Measurements from ENCODE around the gene DSC1.
"Not testable (repeated sequence)": the region's sequence is repeated elsewhere in the genome, so short reads cannot be mapped to it uniquely, and the experiment has no call there.

The DSC1 gene

DNA sequence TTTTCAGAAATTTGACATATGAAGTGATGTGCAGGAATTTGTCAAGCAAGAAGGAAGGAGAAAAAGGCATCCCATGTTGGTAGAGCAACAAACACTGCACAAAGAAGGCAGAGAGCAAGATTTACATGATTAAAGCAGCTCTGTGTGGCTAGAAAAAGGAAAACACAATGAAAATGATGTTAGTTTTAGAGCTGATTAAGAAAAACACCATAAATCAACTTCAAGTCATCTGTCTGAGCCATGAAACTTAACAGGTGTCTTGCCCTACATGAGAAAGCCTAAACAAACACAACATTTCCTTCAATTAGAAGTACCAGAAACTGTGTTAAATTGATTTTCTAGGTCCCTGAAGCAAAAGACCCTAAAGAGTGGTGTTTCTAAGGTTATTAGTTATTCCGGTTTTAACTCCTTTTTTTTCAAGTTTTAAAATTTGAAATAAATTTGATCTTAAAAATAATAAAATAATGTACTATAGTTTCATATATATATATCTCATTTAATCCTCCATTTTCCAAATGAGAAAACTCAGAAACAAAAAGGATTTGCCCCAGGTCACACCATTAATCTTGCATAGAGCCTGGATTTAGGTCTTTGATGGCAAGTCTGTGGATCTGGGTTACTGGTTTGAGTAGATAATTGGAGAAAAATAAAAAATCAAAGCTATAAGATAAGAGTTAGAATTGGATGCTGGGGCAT lies 8.6 kb upstream of the DSC1 start:
- DNase-seq (ENCODE audit: low read depth), result no peak

DNA sequence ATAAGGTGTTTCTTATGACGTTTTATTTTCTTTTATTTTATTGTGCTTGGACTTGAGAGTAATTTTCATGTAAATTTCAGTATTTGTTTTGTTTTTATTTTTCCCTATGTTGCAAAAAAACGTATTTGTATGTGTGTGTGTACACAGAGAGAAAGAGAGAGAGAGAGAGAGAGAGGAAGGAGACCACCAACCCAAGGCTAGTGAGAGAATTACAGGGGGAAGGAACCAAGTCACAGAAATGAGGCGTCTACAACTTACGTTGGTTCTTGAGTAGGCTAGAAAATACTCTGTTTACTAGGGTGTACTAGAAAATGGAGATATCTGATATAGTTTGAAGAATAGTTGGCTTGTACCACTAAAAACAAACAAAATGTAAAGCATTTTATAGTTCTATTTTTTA lies 7.7 kb upstream of the DSC1 start:
- DNase-seq (ENCODE audit: low read depth), result no peak

DNA sequence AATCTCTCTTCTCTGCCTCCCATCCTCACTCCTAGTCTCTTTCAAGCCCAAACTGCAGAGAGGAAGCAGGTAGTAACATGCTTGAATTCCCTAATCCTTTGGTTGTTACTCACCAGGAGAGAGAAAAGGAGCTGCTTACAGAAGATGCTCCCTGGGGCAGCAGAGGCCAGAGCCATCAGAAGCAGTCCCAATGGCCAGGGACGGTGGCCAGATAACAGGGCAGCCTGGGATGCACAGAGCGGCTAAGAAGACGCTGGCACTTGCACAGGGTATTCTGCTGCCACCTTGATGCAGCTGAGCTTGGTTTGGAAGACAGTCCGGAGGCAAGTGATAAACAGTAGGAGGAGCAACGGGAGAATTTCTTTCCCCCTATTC lies 250 bp downstream of the DSC1 start:
- no peak for DNase-seq (ENCODE audit: low read depth)

- DNase-seq (ENCODE audit: low read depth), result no peak
Measured at GRCh38 chr18:31161757-31162418, 768 bp downstream of the DSC1 start.

GRCh38 chr18:31156821-31157763 lies 5.6 kb downstream of the DSC1 start:
- DNase-seq (ENCODE audit: low read depth), result no peak

- no peak for DNase-seq (ENCODE audit: low read depth)
Measured at GRCh38 chr18:31155498-31155897, 7.2 kb downstream of the DSC1 start.

DNA sequence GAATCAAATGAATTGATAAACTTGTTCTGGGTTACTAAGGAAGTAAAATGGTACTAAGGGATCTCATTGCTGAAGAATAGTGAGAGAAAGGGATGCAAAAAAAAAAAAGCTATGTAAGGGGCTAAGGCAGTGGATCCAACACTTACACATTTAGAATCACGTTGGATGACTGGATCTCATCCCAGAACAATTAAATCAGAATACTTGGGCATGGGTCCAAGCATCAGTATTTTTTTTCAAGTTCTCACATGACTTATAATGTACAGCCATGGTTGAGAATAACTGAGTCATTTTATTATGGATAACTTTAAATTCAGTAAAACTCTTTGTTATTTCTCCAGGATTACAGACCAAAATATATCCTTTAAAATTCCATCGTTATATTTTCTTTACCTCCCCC lies 8.5 kb downstream of the DSC1 start:
- DNase-seq (ENCODE audit: low read depth), result no peak

- no peak for DNase-seq (ENCODE audit: low read depth)
Measured at GRCh38 chr18:31149351-31149750, 13.3 kb downstream of the DSC1 start.

DNA sequence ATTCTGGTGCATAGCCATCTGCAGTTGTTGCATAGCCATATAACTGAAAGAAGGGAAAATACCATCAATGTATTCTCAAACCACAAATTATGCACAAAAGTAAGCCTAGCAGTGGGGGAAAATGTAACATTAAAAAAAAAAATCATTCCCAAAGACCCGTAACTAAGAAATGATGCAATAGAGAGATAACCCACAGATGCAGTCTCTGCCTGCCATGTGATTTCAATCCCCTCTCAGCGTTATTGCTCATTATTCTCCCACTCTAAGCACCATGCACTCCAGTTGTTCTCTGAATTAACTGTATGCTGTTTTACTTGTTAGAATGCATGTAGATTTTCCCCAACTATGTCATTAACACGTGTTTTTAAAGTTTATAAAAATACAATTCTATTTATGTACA lies 14.1 kb downstream of the DSC1 start:
- DNase-seq (ENCODE audit: low read depth), result no peak

DNA sequence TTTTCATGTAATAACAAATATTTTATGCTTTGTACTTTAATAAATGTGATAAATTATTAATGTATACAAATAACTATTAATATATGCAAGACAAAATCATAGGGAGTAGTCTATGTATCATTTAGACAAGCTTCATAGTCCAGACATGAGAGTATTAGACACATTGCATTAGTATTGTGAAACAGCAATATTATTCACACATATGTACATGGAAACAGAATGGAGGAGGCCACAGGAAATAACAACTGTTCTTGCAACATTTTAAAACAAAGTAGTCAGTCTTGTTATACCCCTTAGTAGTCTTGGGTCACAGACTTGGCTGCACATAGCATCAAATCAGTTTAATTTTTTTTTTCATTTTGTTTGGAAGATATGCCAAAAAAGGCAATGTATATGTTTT lies 15.8 kb downstream of the DSC1 start:
- DNase-seq (ENCODE audit: low read depth), result no peak

- DNase-seq (ENCODE audit: low read depth), result no peak
Measured at GRCh38 chr18:31143025-31143424, 19.6 kb downstream of the DSC1 start.

- DNase-seq (ENCODE audit: low read depth), result no peak
Measured at GRCh38 chr18:31138709-31139108, 23.9 kb downstream of the DSC1 start.

- no peak for DNase-seq (ENCODE audit: low read depth)
Measured at GRCh38 chr18:31134988-31135529, 27.6 kb downstream of the DSC1 start.

GRCh38 chr18:31129398-31130115 lies 33.1 kb downstream of the DSC1 start:
- no peak for DNase-seq (ENCODE audit: low read depth)

- no peak for DNase-seq (ENCODE audit: low read depth)
Measured at GRCh38 chr18:31125878-31126277, 36.8 kb downstream of the DSC1 start.

GRCh38 chr18:31123125-31123524 lies 39.5 kb downstream of the DSC1 start:
- not testable (repeated sequence) for DNase-seq (ENCODE audit: low read depth)

GRCh38 chr18:31120594-31120993 lies 42.1 kb downstream of the DSC1 start:
- no peak for DNase-seq (ENCODE audit: low read depth)

DNA sequence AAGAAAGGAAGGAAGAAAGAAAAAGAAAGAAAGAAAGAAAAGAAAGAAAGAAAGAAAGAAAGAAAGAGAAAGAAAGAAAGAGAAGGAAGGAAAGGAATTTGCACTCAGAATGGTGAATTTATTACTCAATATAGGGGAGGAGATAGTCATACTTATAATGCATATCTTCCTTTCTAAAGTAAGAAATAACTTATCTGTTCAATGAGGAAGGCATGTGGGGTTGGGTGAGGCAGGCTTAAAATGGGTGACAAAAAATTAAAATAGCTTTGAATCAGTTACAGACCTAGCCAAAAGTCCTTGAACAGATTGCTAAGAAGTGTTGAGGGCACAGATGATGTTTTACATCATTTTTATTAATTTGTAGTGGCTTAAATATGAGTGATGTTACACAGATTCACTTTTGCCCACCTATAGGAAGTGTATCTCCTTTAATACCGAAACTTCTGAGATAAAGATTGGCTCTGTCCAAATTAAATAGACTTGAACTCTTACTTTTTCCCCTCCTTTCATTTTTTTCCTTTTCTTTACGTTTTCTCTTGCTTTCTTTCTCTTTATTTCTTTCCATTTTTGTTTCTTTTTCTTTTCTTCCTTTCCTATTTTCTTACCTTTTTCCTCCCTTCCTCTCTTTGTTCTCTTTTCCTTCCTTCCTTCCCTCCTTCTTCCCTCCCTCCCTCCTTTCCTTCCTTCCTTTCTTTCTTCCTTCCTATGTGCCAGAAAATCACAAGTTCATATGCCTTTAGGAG lies 45.6 kb downstream of the DSC1 start:
- DNase-seq (ENCODE audit: low read depth), result no peak

GRCh38 chr18:31112804-31113203 lies 49.9 kb downstream of the DSC1 start:
- DNase-seq (ENCODE audit: low read depth), result no peak

- DNase-seq (ENCODE audit: low read depth), result no peak
Measured at GRCh38 chr18:31105733-31106132, 56.9 kb downstream of the DSC1 start.

GRCh38 chr18:31104444-31104843 lies 58.2 kb downstream of the DSC1 start:
- no peak for DNase-seq (ENCODE audit: low read depth)

All from non-pigmented ciliary epithelial cell (primary cell).